ENCODE data around the gene CUTA.

Gene CUTA

GRCh38 chr6:33417903-33418689 lies at the start of gene CUTA:
CUTA (minus strand) TSS chr6:33418107; CDS start chr6:33418000, 107 bp downstream.
- no peaks in the 10 kb centered on the region for H3K27me3 ChIP-seq (ENCODE audit: control insufficient read depth, insufficient read depth, low read length)
- peak within 1 kb of the TSS; percentile 85 for H3K9ac ChIP-seq (ENCODE audit: low read depth, low read length)
- H3K4me1 ChIP-seq (ENCODE audit: control insufficient read depth, insufficient read depth, low read length) = peaks cover 22% of the 10 kb centered on the region
- H3K36me3 ChIP-seq (ENCODE audit: control insufficient read depth, insufficient read depth, low read length) = peaks cover 24% of the 10 kb centered on the region
- H3K9me3 ChIP-seq (ENCODE audit: control insufficient read depth, insufficient read depth, low read length) = no peaks in the 10 kb centered on the region
- H3K4me3 ChIP-seq (ENCODE audit: low read depth, low read length) = peak within 1 kb of the TSS; percentile 98

GRCh38 chr6:33467091-33467490 lies 49.2 kb upstream of the CUTA start:
- Histone ChIP-seq H3K4me1 (ENCODE audit: control insufficient read depth, insufficient read depth, low read length) (no peaks in the 10 kb centered on the region), H3K4me3 (ENCODE audit: low read depth, low read length) (no peak overlapping the region), H3K27me3 (ENCODE audit: control insufficient read depth, insufficient read depth, low read length) (no peaks in the 10 kb centered on the region), H3K9me3 (ENCODE audit: control insufficient read depth, insufficient read depth, low read length) (no peaks in the 10 kb centered on the region), H3K9ac (ENCODE audit: low read depth, low read length) (no peak overlapping the region), H3K36me3 (ENCODE audit: control insufficient read depth, insufficient read depth, low read length) (no peaks in the 10 kb centered on the region)

GRCh38 chr6:33466075-33466735 lies 48.3 kb upstream of the CUTA start:
- no peak overlapping the region for H3K4me3 ChIP-seq (ENCODE audit: low read depth, low read length)
- H3K9ac ChIP-seq (ENCODE audit: low read depth, low read length) = no peak overlapping the region
- H3K36me3 ChIP-seq (ENCODE audit: control insufficient read depth, insufficient read depth, low read length) = no peaks in the 10 kb centered on the region
- no peaks in the 10 kb centered on the region for H3K9me3 ChIP-seq (ENCODE audit: control insufficient read depth, insufficient read depth, low read length)
- H3K27me3 ChIP-seq (ENCODE audit: control insufficient read depth, insufficient read depth, low read length) = no peaks in the 10 kb centered on the region
- no peaks in the 10 kb centered on the region for H3K4me1 ChIP-seq (ENCODE audit: control insufficient read depth, insufficient read depth, low read length)

GRCh38 chr6:33459226-33459625 lies 41.3 kb upstream of the CUTA start:
- no peaks in the 10 kb centered on the region for H3K9me3 ChIP-seq (ENCODE audit: control insufficient read depth, insufficient read depth, low read length)
- H3K36me3 ChIP-seq (ENCODE audit: control insufficient read depth, insufficient read depth, low read length) = peaks cover 12% of the 10 kb centered on the region
- no peak overlapping the region for H3K4me3 ChIP-seq (ENCODE audit: low read depth, low read length)

GRCh38 chr6:33458676-33459075 lies 40.8 kb upstream of the CUTA start:
- Histone ChIP-seq H3K9me3 (ENCODE audit: control insufficient read depth, insufficient read depth, low read length) (no peaks in the 10 kb centered on the region), H3K4me1 (ENCODE audit: control insufficient read depth, insufficient read depth, low read length) (peaks cover 2% of the 10 kb centered on the region), H3K36me3 (ENCODE audit: control insufficient read depth, insufficient read depth, low read length) (peaks cover 12% of the 10 kb centered on the region), H3K4me3 (ENCODE audit: low read depth, low read length) (no peak overlapping the region), H3K27me3 (ENCODE audit: control insufficient read depth, insufficient read depth, low read length) (peaks cover 2% of the 10 kb centered on the region), H3K9ac (ENCODE audit: low read depth, low read length) (no peak overlapping the region)

More at GRCh38 chr6:33459226-33459625, 41.3 kb upstream of the CUTA start:
- H3K4me1 ChIP-seq (ENCODE audit: control insufficient read depth, insufficient read depth, low read length) = peaks cover 2% of the 10 kb centered on the region
- peaks cover 2% of the 10 kb centered on the region for H3K27me3 ChIP-seq (ENCODE audit: control insufficient read depth, insufficient read depth, low read length)
- H3K9ac ChIP-seq (ENCODE audit: low read depth, low read length) = no peak overlapping the region

GRCh38 chr6:33456156-33456555 lies 38.2 kb upstream of the CUTA start:
- no peak overlapping the region for H3K9ac ChIP-seq (ENCODE audit: low read depth, low read length)
- H3K4me3 ChIP-seq (ENCODE audit: low read depth, low read length) = no peak overlapping the region
- H3K9me3 ChIP-seq (ENCODE audit: control insufficient read depth, insufficient read depth, low read length) = no peaks in the 10 kb centered on the region
- H3K4me1 ChIP-seq (ENCODE audit: control insufficient read depth, insufficient read depth, low read length) = peaks cover 2% of the 10 kb centered on the region
- H3K36me3 ChIP-seq (ENCODE audit: control insufficient read depth, insufficient read depth, low read length) = peaks cover 12% of the 10 kb centered on the region
- peaks cover 2% of the 10 kb centered on the region for H3K27me3 ChIP-seq (ENCODE audit: control insufficient read depth, insufficient read depth, low read length)

GRCh38 chr6:33455051-33455450 lies 37.1 kb upstream of the CUTA start:
- H3K9me3 ChIP-seq (ENCODE audit: control insufficient read depth, insufficient read depth, low read length) = no peaks in the 10 kb centered on the region
- H3K36me3 ChIP-seq (ENCODE audit: control insufficient read depth, insufficient read depth, low read length) = peaks cover 19% of the 10 kb centered on the region
- H3K4me1 ChIP-seq (ENCODE audit: control insufficient read depth, insufficient read depth, low read length) = peaks cover 2% of the 10 kb centered on the region
- peak overlapping the region; percentile 74 for H3K9ac ChIP-seq (ENCODE audit: low read depth, low read length)
- H3K4me3 ChIP-seq (ENCODE audit: low read depth, low read length) = peak overlapping the region; percentile 80
- peaks cover 2% of the 10 kb centered on the region for H3K27me3 ChIP-seq (ENCODE audit: control insufficient read depth, insufficient read depth, low read length)

- Histone ChIP-seq H3K9me3 (ENCODE audit: control insufficient read depth, insufficient read depth, low read length) (no peaks in the 10 kb centered on the region), H3K4me3 (ENCODE audit: low read depth, low read length) (peak within 1 kb of the TSS; percentile 80), H3K36me3 (ENCODE audit: control insufficient read depth, insufficient read depth, low read length) (peaks cover 22% of the 10 kb centered on the region), H3K27me3 (ENCODE audit: control insufficient read depth, insufficient read depth, low read length) (peaks cover 2% of the 10 kb centered on the region), H3K9ac (ENCODE audit: low read depth, low read length) (peak within 1 kb of the TSS; percentile 74), H3K4me1 (ENCODE audit: control insufficient read depth, insufficient read depth, low read length) (peaks cover 2% of the 10 kb centered on the region)
These were observed 36.4 kb upstream of the CUTA start, which contains the start of gene ZBTB9 for GRCh38 chr6:33454009-33454946. ZBTB9 (plus strand) TSS chr6:33454576; CDS start chr6:33455101, 525 bp downstream.

GRCh38 chr6:33453393-33454008 lies 35.6 kb upstream of the CUTA start:
- Histone ChIP-seq H3K4me3 (ENCODE audit: low read depth, low read length) (peak overlapping the region; percentile 80), H3K9ac (ENCODE audit: low read depth, low read length) (no peak overlapping the region), H3K36me3 (ENCODE audit: control insufficient read depth, insufficient read depth, low read length) (peaks cover 29% of the 10 kb centered on the region), H3K27me3 (ENCODE audit: control insufficient read depth, insufficient read depth, low read length) (no peaks in the 10 kb centered on the region), H3K4me1 (ENCODE audit: control insufficient read depth, insufficient read depth, low read length) (peaks cover 2% of the 10 kb centered on the region), H3K9me3 (ENCODE audit: control insufficient read depth, insufficient read depth, low read length) (no peaks in the 10 kb centered on the region)

- H3K9me3 ChIP-seq (ENCODE audit: control insufficient read depth, insufficient read depth, low read length) = no peaks in the 10 kb centered on the region
- peaks cover 39% of the 10 kb centered on the region for H3K36me3 ChIP-seq (ENCODE audit: control insufficient read depth, insufficient read depth, low read length)
- no peak overlapping the region for H3K4me3 ChIP-seq (ENCODE audit: low read depth, low read length)
- H3K27me3 ChIP-seq (ENCODE audit: control insufficient read depth, insufficient read depth, low read length) = no peaks in the 10 kb centered on the region
- peaks cover 2% of the 10 kb centered on the region for H3K4me1 ChIP-seq (ENCODE audit: control insufficient read depth, insufficient read depth, low read length)
- no peak overlapping the region for H3K9ac ChIP-seq (ENCODE audit: low read depth, low read length)
These were observed 34.6 kb upstream of the CUTA start for GRCh38 chr6:33452496-33452895.

- peaks cover 2% of the 10 kb centered on the region for H3K4me1 ChIP-seq (ENCODE audit: control insufficient read depth, insufficient read depth, low read length)
- H3K27me3 ChIP-seq (ENCODE audit: control insufficient read depth, insufficient read depth, low read length) = no peaks in the 10 kb centered on the region
- peaks cover 47% of the 10 kb centered on the region for H3K36me3 ChIP-seq (ENCODE audit: control insufficient read depth, insufficient read depth, low read length)
- H3K9ac ChIP-seq (ENCODE audit: low read depth, low read length) = no peak overlapping the region
- H3K9me3 ChIP-seq (ENCODE audit: control insufficient read depth, insufficient read depth, low read length) = no peaks in the 10 kb centered on the region
- no peak overlapping the region for H3K4me3 ChIP-seq (ENCODE audit: low read depth, low read length)
These were observed 33.7 kb upstream of the CUTA start for GRCh38 chr6:33451606-33452005.

Measured in iPS-15b (cell line).